Astrocyte (in vitro differentiated cells and primary cell): Measurements from ENCODE around the gene EPB41L3. TPM values are rescaled to one million over a fixed set of nuclear protein-coding genes. Genes with fewer than 3 reads are reported as not detected.
A peak's percentile ranks its signal among the peaks of the same experiment; 100 is the strongest.

Source experiments
- DNase-seq: peaks from one replicate; pipeline ENCODE4 v3.0.0-alpha.2; 2010; ENCODE audit warnings: low read depth
- FAIRE-seq: peaks from 2 replicates; lab custom pipeline; 2011; peaks lifted over from hg19 to GRCh38; lab: Jason Lieb, UNC
- H2AFZ ChIP-seq: 2 replicates; pipeline ENCODE4 v1.6.0; 2012; ENCODE audit warnings: low read depth, low read length, inconsistent platforms
- H3K27ac ChIP-seq: 2 replicates; pipeline ENCODE4 v1.5.1; 2011; ENCODE audit warnings: low read depth, low read length, inconsistent platforms
- H3K27me3 ChIP-seq: 2 replicates; pipeline ENCODE4 v1.6.0; 2011; ENCODE audit warnings: low read length, inconsistent platforms; ENCODE audit not compliant: insufficient read depth
- H3K36me3 ChIP-seq: 2 replicates; pipeline ENCODE4 v1.5.1; 2011; ENCODE audit warnings: low read length, inconsistent platforms; ENCODE audit not compliant: insufficient read depth
- H3K4me1 ChIP-seq: 2 replicates; pipeline ENCODE4 v1.5.1; 2011; ENCODE audit warnings: low read length, inconsistent platforms; ENCODE audit not compliant: insufficient read depth
- H3K4me2 ChIP-seq: 2 replicates; pipeline ENCODE4 v1.6.0; 2012; ENCODE audit warnings: low read length, inconsistent platforms
- H3K4me3 ChIP-seq: 2 replicates; pipeline ENCODE4 v1.5.1; 2011; ENCODE audit warnings: low read depth, mild to moderate bottlenecking, low read length, inconsistent platforms; ENCODE audit not compliant: insufficient read depth
- H3K79me2 ChIP-seq: 2 replicates; pipeline ENCODE4 v1.6.0; 2012; ENCODE audit warnings: mild to moderate bottlenecking, low read length, inconsistent platforms; ENCODE audit not compliant: insufficient read depth
- H3K9ac ChIP-seq: 2 replicates; pipeline ENCODE4 v1.6.0; 2012; ENCODE audit warnings: mild to moderate bottlenecking, low read length, inconsistent platforms
- H3K9me3 ChIP-seq: 2 replicates; pipeline ENCODE4 v1.5.1; 2012; ENCODE audit warnings: low read depth, mild to moderate bottlenecking, low read length, inconsistent platforms; ENCODE audit not compliant: insufficient read depth
- H4K20me1 ChIP-seq: 2 replicates; pipeline ENCODE4 v1.6.0; 2012; ENCODE audit warnings: low read length, inconsistent platforms; ENCODE audit not compliant: insufficient read depth
- H3K27ac Mint-ChIP-seq: one replicate; pipeline ENCODE4 v1.8.0; 2021; ENCODE audit warnings: mild to moderate bottlenecking, mixed read lengths; ENCODE audit not compliant: unreplicated experiment
- H3K27me3 Mint-ChIP-seq: one replicate; pipeline ENCODE4 v1.8.0; 2021; ENCODE audit warnings: low read depth, mixed read lengths; ENCODE audit not compliant: unreplicated experiment
- H3K36me3 Mint-ChIP-seq: one replicate; pipeline ENCODE4 v1.8.0; 2021; ENCODE audit warnings: low read depth, mixed read lengths; ENCODE audit not compliant: unreplicated experiment
- H3K4me1 Mint-ChIP-seq: one replicate; pipeline ENCODE4 v1.8.0; 2021; ENCODE audit warnings: low read depth, mixed read lengths; ENCODE audit not compliant: unreplicated experiment
- H3K4me3 Mint-ChIP-seq: one replicate; pipeline ENCODE4 v1.8.0; 2021; ENCODE audit warnings: mild to moderate bottlenecking, moderate library complexity, mixed read lengths; ENCODE audit not compliant: unreplicated experiment
- H3K9me3 Mint-ChIP-seq: one replicate; pipeline ENCODE4 v1.8.0; 2021; ENCODE audit warnings: mild to moderate bottlenecking, mixed read lengths; ENCODE audit not compliant: unreplicated experiment
- CTCF ChIP-seq: IDR thresholded peaks from 2 replicates; pipeline ENCODE4 v1.5.1; 2011; ENCODE audit warnings: low read depth, mild to moderate bottlenecking, inconsistent platforms, low read length, moderate library complexity; ENCODE audit not compliant: insufficient read depth
- EZH2 ChIP-seq: IDR thresholded peaks from 2 replicates; pipeline ENCODE4 v1.6.1; 2012; ENCODE audit warnings: mild to moderate bottlenecking, low read length, inconsistent platforms; ENCODE audit not compliant: insufficient read depth
- total RNA-seq: library from RNA; stranded (reverse); gene quantifications from 2 replicates; pipeline ENCODE4 v1.2.1, GENCODE V29; 2021

EPB41L3 gene
- total RNA-seq, 1 donor from 2014 or later = 97.0 TPM

GRCh38 chr18:5380586-5380985 lies 163.2 kb downstream of the EPB41L3 start:
- Mint-ChIP-seq H3K9me3 (no peaks in the 10 kb centered on the region), H3K27ac (no peak overlapping the region), H3K36me3 (no peaks in the 10 kb centered on the region), H3K4me3 (no peak overlapping the region), H3K27me3 (no peaks in the 10 kb centered on the region), H3K4me1 (no peaks in the 10 kb centered on the region)
- no peak overlapping the region for H3K4me2 ChIP-seq
- DNase-seq (no peak), FAIRE-seq (no peak)
- H3K27ac ChIP-seq = no peak overlapping the region
- no peaks in the 10 kb centered on the region for H3K79me2 ChIP-seq
- H3K9me3 ChIP-seq = no peaks in the 10 kb centered on the region
- no peaks in the 10 kb centered on the region for H3K36me3 ChIP-seq
- no peaks in the 10 kb centered on the region for H3K4me1 ChIP-seq
- no peak overlapping the region for H3K4me3 ChIP-seq
- no peak overlapping the region for H2AFZ ChIP-seq
- TF ChIP-seq CTCF = no peak
- no peak for TF ChIP-seq EZH2
- no peaks in the 10 kb centered on the region for H4K20me1 ChIP-seq
- H3K27me3 ChIP-seq = no peaks in the 10 kb centered on the region
- no peak overlapping the region for H3K9ac ChIP-seq

- Histone ChIP-seq H4K20me1 (no peaks in the 10 kb centered on the region), H2AFZ (no peak overlapping the region), H3K27me3 (no peaks in the 10 kb centered on the region), H3K4me1 (no peaks in the 10 kb centered on the region), H3K36me3 (no peaks in the 10 kb centered on the region), H3K4me3 (no peak overlapping the region), H3K27ac (no peak overlapping the region), H3K4me2 (no peak overlapping the region), H3K9ac (no peak overlapping the region), H3K9me3 (no peaks in the 10 kb centered on the region), H3K79me2 (no peaks in the 10 kb centered on the region)
- FAIRE-seq (no peak), DNase-seq (no peak)
- no peak for TF ChIP-seq CTCF
- no peak for TF ChIP-seq EZH2
- no peaks in the 10 kb centered on the region for H3K9me3 Mint-ChIP-seq
- no peaks in the 10 kb centered on the region for H3K36me3 Mint-ChIP-seq
- no peak overlapping the region for H3K27ac Mint-ChIP-seq
- H3K27me3 Mint-ChIP-seq = no peaks in the 10 kb centered on the region
- no peak overlapping the region for H3K4me3 Mint-ChIP-seq
- H3K4me1 Mint-ChIP-seq = no peaks in the 10 kb centered on the region
Measured at GRCh38 chr18:5376986-5377385, 166.8 kb downstream of the EPB41L3 start.

- H3K4me3 Mint-ChIP-seq = no peak overlapping the region
- Histone ChIP-seq H4K20me1 (no peaks in the 10 kb centered on the region), H3K4me1 (no peaks in the 10 kb centered on the region), H3K36me3 (no peaks in the 10 kb centered on the region), H3K4me2 (no peak overlapping the region), H3K9ac (no peak overlapping the region), H2AFZ (no peak overlapping the region), H3K4me3 (no peak overlapping the region), H3K27ac (no peak overlapping the region), H3K27me3 (no peaks in the 10 kb centered on the region), H3K9me3 (no peaks in the 10 kb centered on the region), H3K79me2 (no peaks in the 10 kb centered on the region)
- DNase-seq = peak; percentile 0
- no peak overlapping the region for H3K27ac Mint-ChIP-seq
- H3K36me3 Mint-ChIP-seq = no peaks in the 10 kb centered on the region
- TF ChIP-seq EZH2 = no peak
- no peak for TF ChIP-seq CTCF
- FAIRE-seq = no peak
- H3K4me1 Mint-ChIP-seq = no peaks in the 10 kb centered on the region
- H3K27me3 Mint-ChIP-seq = no peaks in the 10 kb centered on the region
- H3K9me3 Mint-ChIP-seq = no peaks in the 10 kb centered on the region
Measured at GRCh38 chr18:5370332-5370731, 173.5 kb downstream of the EPB41L3 start.
